GM18861 (cell line): ENCODE results near the gene CCDC112.
"Not testable (repeated sequence)": the region's sequence is repeated elsewhere in the genome, so short reads cannot be mapped to it uniquely, and the experiment has no call there.

Experiments
- ATAC-seq: cut with Tn5 transposase; IDR thresholded peaks from one replicate; pipeline ENCODE4 v1.9.1; 2021; ENCODE audit not compliant: unreplicated experiment

The CCDC112 gene

DNA sequence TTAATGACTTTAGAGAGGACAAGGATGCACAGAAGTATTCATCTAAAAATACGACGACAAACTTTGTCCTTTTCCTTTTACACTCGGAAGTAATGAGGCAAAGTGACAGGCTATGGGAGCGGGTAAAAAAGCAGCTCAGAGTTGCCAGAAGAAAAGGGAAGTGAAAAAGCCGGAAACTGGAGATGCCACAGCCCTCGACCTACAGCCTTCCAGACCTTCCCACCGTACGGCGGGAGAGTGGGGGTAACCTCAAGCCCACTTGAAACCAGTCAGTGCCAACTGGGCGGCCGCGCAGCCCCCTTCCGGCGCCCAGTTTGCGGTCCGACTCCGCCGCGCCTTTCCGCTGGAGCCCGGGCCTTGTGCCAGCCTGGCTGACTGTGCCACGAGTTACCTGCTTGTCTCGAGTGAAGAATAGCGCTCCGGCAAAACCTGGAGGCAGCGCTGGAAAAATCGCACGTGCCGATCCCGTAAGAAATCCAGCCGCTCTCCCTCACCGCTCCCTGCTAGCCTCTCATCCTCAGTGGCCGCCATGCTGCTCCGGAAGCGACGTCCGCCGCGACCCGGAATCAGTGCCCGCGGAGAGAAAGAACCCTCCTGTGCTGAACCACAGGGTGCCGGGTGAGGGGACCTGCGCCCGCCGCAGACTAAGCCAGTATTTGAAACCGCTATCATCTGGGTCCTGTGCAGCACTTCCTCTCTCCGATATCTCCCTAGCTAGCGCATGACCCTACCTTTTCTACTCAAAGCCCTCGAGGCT, 34.0 kb downstream of the CCDC112 start, which contains the start of gene PGGT1B:
Gene PGGT1B (minus strand): TSS at position 557 of the 757 bp plus-strand sequence. CDS start 26 bp downstream, at position 531.
- peak; percentile 74 for ATAC-seq

DNA sequence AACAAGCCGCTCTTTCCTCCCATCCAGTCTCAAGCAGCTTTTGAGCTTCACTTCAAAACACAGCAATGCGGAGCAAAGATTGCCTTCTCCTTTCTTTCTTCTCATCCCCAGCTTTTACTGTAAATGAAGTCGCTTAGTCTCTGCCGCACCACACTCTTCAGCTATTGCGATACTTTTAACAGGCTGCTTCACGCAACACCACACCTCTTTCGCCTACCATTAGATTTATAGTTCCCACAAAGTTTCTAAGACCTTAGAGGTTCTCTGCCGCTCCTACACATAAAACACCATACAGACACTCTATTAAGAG, 34.5 kb downstream of the CCDC112 start:
- peak; percentile 35 for ATAC-seq

DNA sequence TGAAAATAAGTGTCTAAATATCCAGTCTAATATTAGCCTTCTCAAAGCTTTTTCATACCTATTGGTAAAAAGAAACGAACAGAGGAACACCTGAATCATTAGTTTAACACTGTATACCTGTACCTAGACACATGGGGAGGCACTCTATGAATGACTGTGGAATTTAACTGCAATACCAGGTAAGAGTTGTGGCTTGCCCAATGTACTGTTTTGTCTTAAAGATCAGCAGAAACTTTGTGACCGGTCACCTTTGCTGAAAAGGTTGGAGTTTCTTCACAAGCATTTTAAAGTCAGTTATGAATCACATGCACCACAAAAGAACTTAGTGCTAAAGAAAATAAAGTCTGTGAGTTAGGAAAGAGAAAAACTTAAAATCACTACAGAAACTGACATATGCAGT, 36.2 kb downstream of the CCDC112 start:
- no peak for ATAC-seq

GRCh38 chr5:115257981-115258380, 38.5 kb downstream of the CCDC112 start:
- no peak for ATAC-seq

- not testable (repeated sequence) for ATAC-seq
These were observed 47.1 kb downstream of the CCDC112 start for GRCh38 chr5:115249379-115249778.

DNA sequence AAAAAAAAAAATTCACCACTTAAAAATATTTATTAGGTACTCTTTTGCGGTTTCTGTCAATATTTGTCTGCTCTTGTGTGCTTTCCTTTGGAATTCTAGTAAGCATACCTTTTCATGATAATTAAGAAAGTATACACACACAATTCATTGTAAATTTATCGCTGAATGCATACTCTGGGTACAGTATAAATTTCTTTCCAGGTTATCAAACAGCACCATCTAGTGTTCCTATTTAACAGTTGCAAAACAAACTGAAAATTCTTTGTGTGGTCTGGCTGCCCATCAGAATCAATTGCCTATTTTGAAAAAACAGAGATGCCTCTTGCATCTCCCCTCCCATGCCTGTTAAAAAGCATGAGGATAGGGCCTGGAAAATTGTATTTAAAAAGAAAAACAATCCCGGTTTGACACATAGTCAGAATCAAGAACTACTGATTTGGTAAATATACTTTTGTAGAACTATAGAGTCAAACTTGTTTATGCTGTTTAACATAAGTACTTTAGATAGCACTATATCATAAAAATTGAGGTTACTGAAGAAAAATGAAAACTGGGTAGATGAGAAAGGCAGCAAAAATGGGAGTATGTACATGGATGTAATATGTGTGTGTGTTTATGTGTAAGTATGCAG, 50.0 kb downstream of the CCDC112 start:
- ATAC-seq: peak; percentile 71

DNA sequence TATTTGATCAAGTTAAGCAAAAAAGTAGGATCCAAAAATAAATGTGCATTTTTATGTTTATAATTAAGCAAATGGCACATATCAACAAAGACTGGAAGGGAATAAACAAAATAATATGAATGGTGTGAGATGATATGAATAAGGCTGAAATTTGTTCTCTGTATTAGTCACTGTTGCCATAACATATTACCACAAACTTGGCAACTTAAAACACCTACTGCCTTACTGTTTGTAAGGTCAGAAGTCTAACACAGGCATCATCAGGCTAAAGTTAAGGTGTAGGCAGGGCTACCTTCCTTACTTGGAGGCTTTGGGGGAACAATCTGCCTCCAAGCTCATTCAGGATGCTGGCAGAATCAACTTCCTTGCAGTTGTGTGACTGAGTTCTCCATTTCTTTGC, 53.0 kb downstream of the CCDC112 start:
- peak; percentile 75 for ATAC-seq

- ATAC-seq: no peak
These were observed 54.4 kb downstream of the CCDC112 start for GRCh38 chr5:115241881-115242642.

DNA sequence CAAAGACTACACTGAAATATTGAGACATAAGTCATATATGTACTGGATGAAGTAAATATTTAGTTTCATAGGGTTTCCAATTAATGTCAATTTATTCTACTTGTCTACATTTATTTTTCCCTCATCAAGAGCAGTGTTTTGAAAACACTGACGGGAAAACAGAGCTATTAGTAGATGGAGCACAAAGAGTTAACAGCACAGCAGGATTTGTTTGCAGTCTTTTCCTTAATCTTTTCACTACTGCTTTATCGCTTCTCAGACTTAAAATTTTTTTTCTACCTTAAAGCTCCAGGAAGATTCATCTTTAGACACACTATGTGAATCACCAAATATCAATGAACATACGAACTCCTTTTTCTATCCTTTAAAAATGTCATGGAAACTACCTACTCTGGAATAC, 59.4 kb downstream of the CCDC112 start:
- ATAC-seq: no peak

DNA sequence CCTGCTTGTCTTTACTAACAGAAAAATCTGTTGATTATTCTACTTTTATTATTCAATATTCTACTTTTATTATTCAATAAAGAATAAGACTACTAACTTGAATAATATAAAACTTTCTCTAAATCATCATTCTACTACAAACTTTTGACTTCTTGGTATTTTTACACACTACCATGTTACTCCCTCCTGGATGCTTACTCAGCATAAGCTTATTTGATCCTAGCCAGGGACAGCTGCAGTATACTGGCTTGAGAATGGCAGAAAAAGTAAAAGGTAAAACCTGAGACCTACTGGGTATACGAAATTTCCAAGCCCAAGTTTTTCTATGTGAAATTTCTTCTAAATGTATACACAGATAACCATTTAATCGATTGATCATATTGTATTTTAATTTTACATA, 59.9 kb downstream of the CCDC112 start:
- ATAC-seq: no peak

- no peak for ATAC-seq
These were observed 64.9 kb downstream of the CCDC112 start for GRCh38 chr5:115231598-115231997.

DNA sequence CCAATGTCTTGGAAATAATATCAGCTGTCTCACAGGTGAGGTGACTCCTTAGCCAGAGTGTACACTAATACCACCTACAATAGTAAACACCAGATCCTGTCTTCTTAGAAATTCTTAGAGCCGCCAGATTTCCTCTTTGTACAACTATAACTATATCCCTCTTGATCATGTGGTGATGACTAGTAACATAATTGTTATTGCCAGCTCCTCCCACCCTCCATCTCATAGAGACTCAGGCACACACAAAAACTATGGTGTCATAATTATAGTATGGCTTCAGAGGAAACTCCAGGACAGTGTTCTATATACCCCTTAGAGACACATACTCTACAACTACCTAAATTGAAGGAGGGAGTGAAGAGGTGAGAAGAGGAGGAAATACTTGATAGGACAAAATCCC, 66.8 kb downstream of the CCDC112 start:
- no peak for ATAC-seq

- no peak for ATAC-seq
These were observed 69.2 kb downstream of the CCDC112 start for GRCh38 chr5:115227281-115227680.
